H9 (cell line): ENCODE data around the gene RNF214. TPM values are rescaled to one million over a fixed set of nuclear protein-coding genes. Genes with fewer than 3 reads are reported as not detected.

ENCODE experiments used
- DNase-seq: peaks from one replicate; pipeline ENCODE4 v3.0.0-alpha.2; 2017
- H2AFZ ChIP-seq: one replicate; pipeline ENCODE4 v1.6.1; 2013; ENCODE audit warnings: mild to moderate bottlenecking, low read length, control low read depth, moderate library complexity
- H2AK5ac ChIP-seq: 2 replicates; pipeline ENCODE4 v1.6.1; 2013; ENCODE audit warnings: low read length, control low read depth, mixed read lengths; ENCODE audit not compliant: insufficient read length
- H2BK120ac ChIP-seq: one replicate; pipeline ENCODE4 v1.6.1; 2013; ENCODE audit warnings: low read depth, mild to moderate bottlenecking, low read length, control low read depth, inconsistent platforms; ENCODE audit not compliant: poor library complexity, severe bottlenecking
- H2BK12ac ChIP-seq: 2 replicates; pipeline ENCODE4 v1.6.1; 2013; ENCODE audit warnings: low read length, control low read depth, mixed read lengths, low read depth; ENCODE audit not compliant: insufficient read length
- H2BK15ac ChIP-seq: 2 replicates; pipeline ENCODE4 v1.6.1; 2013; ENCODE audit warnings: low read depth, low read length, control low read depth
- H2BK20ac ChIP-seq: one replicate; pipeline ENCODE4 v1.6.1; 2013; ENCODE audit warnings: low read depth, mild to moderate bottlenecking, low read length, control low read depth, inconsistent platforms; ENCODE audit not compliant: poor library complexity, severe bottlenecking
- H2BK5ac ChIP-seq: 2 replicates; pipeline ENCODE4 v1.6.1; 2013; ENCODE audit warnings: low read length, control low read depth, mixed read lengths; ENCODE audit not compliant: insufficient read length
- H3K14ac ChIP-seq: 2 replicates; pipeline ENCODE4 v1.6.1; 2013; ENCODE audit warnings: low read length, control low read depth; ENCODE audit not compliant: insufficient read depth
- H3K18ac ChIP-seq: 2 replicates; pipeline ENCODE4 v1.6.1; 2013; ENCODE audit warnings: low read depth, mild to moderate bottlenecking, mixed read lengths, low read length, control low read depth; ENCODE audit not compliant: insufficient read length
- H3K23ac ChIP-seq: 2 replicates; pipeline ENCODE4 v1.6.1; 2013; ENCODE audit warnings: low read length, control low read depth, mixed read lengths, low read depth; ENCODE audit not compliant: insufficient read length
- H3K23me2 ChIP-seq: 2 replicates; pipeline ENCODE4 v1.6.1; 2013; ENCODE audit warnings: low read depth, mild to moderate bottlenecking, mixed read lengths, low read length, control low read depth; ENCODE audit not compliant: insufficient read length, poor library complexity, severe bottlenecking
- H3K27ac ChIP-seq: 2 replicates; pipeline ENCODE4 v1.5.1; 2013; ENCODE audit warnings: low read length, control low read depth, mixed read lengths, low read depth; ENCODE audit not compliant: insufficient read length
- H3K27me3 ChIP-seq: 2 replicates; pipeline ENCODE4 v1.6.1; 2013; ENCODE audit warnings: low read length, control low read depth, inconsistent platforms; ENCODE audit not compliant: insufficient read depth
- H3K4ac ChIP-seq: 2 replicates; pipeline ENCODE4 v1.6.1; 2013; ENCODE audit warnings: low read depth, mild to moderate bottlenecking, control low read depth, inconsistent platforms, low read length, moderate library complexity
- H3K4me1 ChIP-seq: 2 replicates; pipeline ENCODE4 v1.6.1; 2013; ENCODE audit warnings: low read length, control low read depth, inconsistent platforms; ENCODE audit not compliant: insufficient read depth
- H3K4me2 ChIP-seq: 2 replicates; pipeline ENCODE4 v1.6.1; 2013; ENCODE audit warnings: low read length, control low read depth, mixed read lengths; ENCODE audit not compliant: insufficient read length, insufficient read depth
- H3K56ac ChIP-seq: 2 replicates; pipeline ENCODE4 v1.6.1; 2013; ENCODE audit warnings: low read depth, mild to moderate bottlenecking, mixed read lengths, low read length, control low read depth; ENCODE audit not compliant: insufficient read length
- H3K79me1 ChIP-seq: 2 replicates; pipeline ENCODE4 v1.6.1; 2013; ENCODE audit warnings: low read depth, mild to moderate bottlenecking, moderate library complexity, low read length, control low read depth, inconsistent platforms; ENCODE audit not compliant: insufficient read depth, poor library complexity, severe bottlenecking
- H3K79me2 ChIP-seq: 2 replicates; pipeline ENCODE4 v1.6.1; 2013; ENCODE audit warnings: low read length, control low read depth, inconsistent platforms; ENCODE audit not compliant: insufficient read depth
- H3K9ac ChIP-seq: 2 replicates; pipeline ENCODE4 v1.6.1; 2013; ENCODE audit warnings: low read length, control low read depth, mixed read lengths; ENCODE audit not compliant: insufficient read length; ENCODE audit errors: extremely low read depth
- H3K9me3 ChIP-seq: one replicate; pipeline ENCODE4 v1.6.1; 2013; ENCODE audit warnings: low read depth, low read length, inconsistent platforms; ENCODE audit not compliant: control insufficient read depth
- H3T11ph ChIP-seq: one replicate; pipeline ENCODE4 v1.6.1; 2013; ENCODE audit warnings: mild to moderate bottlenecking, low read length, control low read depth, inconsistent platforms
- H4K20me1 ChIP-seq: one replicate; pipeline ENCODE4 v1.6.1; 2013; ENCODE audit not compliant: control insufficient read depth, insufficient read length, insufficient read depth
- H4K5ac ChIP-seq: 2 replicates; pipeline ENCODE4 v1.6.1; 2013; ENCODE audit warnings: low read depth, mild to moderate bottlenecking, mixed read lengths, low read length, control low read depth; ENCODE audit not compliant: insufficient read length
- H4K8ac ChIP-seq: replicated peaks from 2 replicates; pipeline ENCODE4 v1.6.1; 2013; ENCODE audit warnings: low read length, control low read depth, mixed read lengths, low read depth; ENCODE audit not compliant: insufficient read length
- H4K91ac ChIP-seq: 2 replicates; pipeline ENCODE4 v1.6.1; 2013; ENCODE audit warnings: low read depth, mild to moderate bottlenecking, moderate library complexity, mixed read lengths, low read length, control low read depth; ENCODE audit not compliant: insufficient read length
- H3K27ac Mint-ChIP-seq, 3 experiments: 2 replicates in 2 of 3; 3 replicates in 1 of 3; pipeline ENCODE4 v1.8.0; 2020 to 2021; ENCODE audit warnings: mixed read lengths in 3 of 3, mild to moderate bottlenecking in 1 of 3, moderate library complexity in 1 of 3
- H3K27me3 Mint-ChIP-seq: 2 replicates; pipeline ENCODE4 v1.8.0; 2021; ENCODE audit warnings: low read depth, mild to moderate bottlenecking, moderate library complexity, mixed read lengths
- H3K36me3 Mint-ChIP-seq, 3 experiments: 2 replicates in 2 of 3; 3 replicates in 1 of 3; pipeline ENCODE4 v1.8.0; 2020 to 2021; ENCODE audit warnings: low read depth in 3 of 3, mixed read lengths in 3 of 3; ENCODE audit not compliant: insufficient read depth in 1 of 3
- H3K4me1 Mint-ChIP-seq, 2 experiments: 2 replicates each; pipeline ENCODE4 v1.8.0; 2020; ENCODE audit warnings: mixed read lengths in 2 of 2
- H3K4me3 Mint-ChIP-seq, 2 experiments: 2 replicates in 1 of 2; 3 replicates in 1 of 2; pipeline ENCODE4 v1.8.0; 2020 to 2021; ENCODE audit warnings: mild to moderate bottlenecking in 2 of 2, mixed read lengths in 2 of 2, moderate library complexity in 1 of 2
- H3K9me3 Mint-ChIP-seq, 2 experiments: 2 replicates in 1 of 2; 3 replicates in 1 of 2; pipeline ENCODE4 v1.8.0; 2020; ENCODE audit warnings: mild to moderate bottlenecking in 2 of 2, mixed read lengths in 2 of 2, moderate library complexity in 1 of 2
- CTCF ChIP-seq: fragments of 200-600 bp; sonication (generic); conservative IDR thresholded peaks from 3 replicates; pipeline ENCODE4 v1.8.0; 2021; ENCODE audit warnings: antibody characterized with exemption, mild to moderate bottlenecking
- WGBS: extraction: QIAGEN DNeasy Blood & Tissue Kit; methylation state at CpG from one replicate; pipeline ENCODE4 v1.1.7; 2013; ENCODE audit warnings: missing lambda C conversion rate, low lambda C conversion rate, mixed read lengths; ENCODE audit not compliant: insufficient read length; ENCODE audit errors: extremely low coverage; 5-methylcytosine and 5-hydroxymethylcytosine counted together
- total RNA-seq: library from RNA; stranded (reverse); gene quantifications from 2 replicates; pipeline ENCODE4 v1.2.1, GENCODE V29; 2021

RNF214 gene
- total RNA-seq, 1 experiment from 2014 or later: 26.0 TPM

GRCh38 chr11:117281869-117282268 lies 49.4 kb downstream of the RNF214 start:
- Histone ChIP-seq H4K8ac (no peak overlapping the region), H2BK15ac (no peak overlapping the region), H2AK5ac (no peak overlapping the region), H3K9ac (no peak overlapping the region), H3K27ac (no peak overlapping the region), H4K5ac (no peak overlapping the region), H3K56ac (no peak overlapping the region), H4K20me1 (no peaks in the 10 kb centered on the region), H3K27me3 (no peaks in the 10 kb centered on the region), H4K91ac (no peak overlapping the region), H3K4me1 (no peaks in the 10 kb centered on the region), H3K18ac (no peak overlapping the region), H2AFZ (no peak overlapping the region), H3K14ac (no peak overlapping the region), H3K23me2 (no peaks in the 10 kb centered on the region), H3T11ph (no peak overlapping the region), H3K4ac (no peak overlapping the region), H3K4me2 (no peak overlapping the region), H2BK5ac (no peak overlapping the region), H2BK120ac (no peak overlapping the region), H2BK20ac (no peak overlapping the region), H3K79me2 (no peaks in the 10 kb centered on the region), H2BK12ac (no peak overlapping the region), H3K23ac (no peak overlapping the region), H3K9me3 (no peaks in the 10 kb centered on the region), H3K79me1 (no peaks in the 10 kb centered on the region)
- DNase-seq: no peak
- no peaks in the 10 kb centered on the region for H3K9me3 Mint-ChIP-seq
- H3K36me3 Mint-ChIP-seq: peaks cover 21 to 64% (median 53%) of the 10 kb centered on the region in 3 experiments; a peak in 6 of 7 replicates
- H3K4me1 Mint-ChIP-seq: peaks cover 0 to 2% of the 10 kb centered on the region in 2 experiments; a peak in 1 of 4 replicates
- TF ChIP-seq CTCF: no peak
- no peak overlapping the region for H3K27ac Mint-ChIP-seq
- H3K4me3 Mint-ChIP-seq: no peak overlapping the region
- H3K27me3 Mint-ChIP-seq: no peaks in the 10 kb centered on the region
- no CpG with 5 or more reads among the region's 7 CpGs for WGBS
